Stimulated activated CD4-positive, alpha-beta T cell treated with anti-CD3 and anti-CD28 coated beads, Interleukin-12 subunit alpha, Interleukin-12 subunit beta, amount 100 ng/mL, for 24 hours (primary cell): ENCODE data around the gene ELMO1.

Source experiments
- DNase-seq, 2 experiments: peaks; one replicate each; pipeline ENCODE4 v3.0.0-alpha.2; 2020; ENCODE audit warnings: low read depth in 2 of 2

ELMO1 gene

DNA sequence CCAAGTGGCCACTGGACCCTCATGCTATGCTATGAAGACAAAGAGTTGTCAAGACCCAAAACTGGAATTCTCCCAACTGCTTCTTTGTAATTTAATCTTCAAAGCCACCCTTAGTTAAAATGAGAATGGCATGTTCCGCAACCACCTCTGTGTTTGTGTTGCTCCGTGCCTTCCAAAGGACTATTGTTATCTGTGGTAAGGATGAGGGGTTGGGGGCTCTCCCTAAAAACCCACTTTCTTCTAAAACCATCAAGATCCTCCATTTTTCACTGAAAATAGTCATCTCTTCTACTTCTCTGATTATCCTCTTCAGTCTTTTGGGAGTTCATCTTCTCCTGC, 502.3 kb downstream of the ELMO1 start:
- no peak for DNase-seq

- no peak for DNase-seq
Measured at GRCh38 chr7:36945612-36946400, 502.9 kb downstream of the ELMO1 start.

DNA sequence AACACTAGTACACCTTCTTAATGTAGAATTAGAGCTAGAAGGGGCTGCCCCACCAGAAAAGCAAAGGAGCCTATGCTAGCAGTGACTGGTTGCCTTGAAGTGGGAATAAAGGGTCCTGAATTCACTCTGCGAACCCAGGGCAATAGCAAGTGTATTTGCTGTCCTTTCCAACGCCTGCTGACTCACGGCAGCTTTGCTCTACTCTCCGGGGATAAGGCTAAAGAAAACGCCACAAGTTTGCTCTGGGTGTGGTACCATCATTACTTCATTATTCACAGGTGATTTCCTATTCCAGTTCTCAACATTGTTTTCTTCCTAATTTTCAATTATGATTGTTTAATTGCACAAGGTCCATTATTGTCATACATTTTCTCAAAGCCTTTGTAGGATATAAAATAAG, 503.8 kb downstream of the ELMO1 start:
- no peak for DNase-seq

DNA sequence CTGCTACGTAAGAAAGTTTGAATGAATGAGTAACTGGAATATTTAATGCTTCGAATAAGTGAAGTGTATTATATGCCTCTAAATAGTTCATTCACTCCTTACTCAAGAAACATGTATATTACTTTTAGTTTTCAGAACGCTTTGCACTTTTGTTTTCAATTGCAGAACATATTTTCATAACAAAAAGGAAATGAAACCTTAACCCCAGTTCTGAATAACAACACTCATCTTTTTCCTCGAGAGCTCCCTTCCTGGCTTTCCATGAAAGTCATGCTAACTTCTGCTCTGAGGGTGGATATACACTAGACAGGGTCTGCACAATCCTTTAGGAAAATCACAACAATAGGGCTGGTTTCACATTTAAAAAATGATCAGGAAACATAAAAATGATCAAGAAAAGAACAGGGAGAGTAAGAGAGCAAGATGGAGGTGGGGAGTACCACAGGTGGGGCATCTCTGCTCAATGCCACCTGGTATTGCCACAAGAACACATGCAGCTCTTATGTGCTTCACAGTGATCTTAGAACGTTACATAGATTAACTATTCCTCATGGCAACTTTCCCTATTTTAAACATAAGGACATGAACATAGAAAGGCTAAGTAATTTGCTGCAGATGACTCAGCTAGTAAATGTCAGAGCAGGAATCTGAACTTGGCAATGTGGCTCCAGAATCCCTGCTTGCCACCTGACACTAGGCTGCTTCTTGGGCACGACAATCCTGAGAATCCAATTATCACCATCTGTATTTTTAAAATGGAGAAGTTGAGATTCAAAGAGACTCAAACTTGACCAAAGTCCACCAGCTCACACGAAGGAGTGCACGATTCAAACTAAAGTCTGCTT, 504.9 kb downstream of the ELMO1 start:
- no peak for DNase-seq

- DNase-seq, result no peak
Measured at GRCh38 chr7:36942955-36943354, 505.7 kb downstream of the ELMO1 start.

DNA sequence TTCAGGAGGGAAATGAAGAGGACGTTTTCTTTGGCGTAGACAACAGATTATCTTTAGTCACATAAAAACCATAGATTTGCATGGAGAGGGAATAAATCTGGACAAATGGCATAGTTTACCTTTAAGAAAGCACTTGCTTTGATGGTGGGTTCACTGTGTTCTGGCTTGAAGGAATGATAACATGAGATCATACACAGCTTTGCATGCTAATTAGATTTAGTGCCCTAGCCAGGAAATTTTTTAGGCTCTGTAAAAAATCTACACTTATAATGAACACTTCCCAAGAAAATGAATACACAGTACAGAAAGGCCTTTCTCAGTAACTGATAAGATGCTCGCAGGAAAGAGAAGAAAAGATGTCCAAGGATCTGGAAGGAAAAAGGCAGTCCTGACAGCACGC, 506.1 kb downstream of the ELMO1 start:
- DNase-seq, result no peak

- DNase-seq, result no peak
Measured at GRCh38 chr7:36942025-36942424, 506.6 kb downstream of the ELMO1 start.

DNA sequence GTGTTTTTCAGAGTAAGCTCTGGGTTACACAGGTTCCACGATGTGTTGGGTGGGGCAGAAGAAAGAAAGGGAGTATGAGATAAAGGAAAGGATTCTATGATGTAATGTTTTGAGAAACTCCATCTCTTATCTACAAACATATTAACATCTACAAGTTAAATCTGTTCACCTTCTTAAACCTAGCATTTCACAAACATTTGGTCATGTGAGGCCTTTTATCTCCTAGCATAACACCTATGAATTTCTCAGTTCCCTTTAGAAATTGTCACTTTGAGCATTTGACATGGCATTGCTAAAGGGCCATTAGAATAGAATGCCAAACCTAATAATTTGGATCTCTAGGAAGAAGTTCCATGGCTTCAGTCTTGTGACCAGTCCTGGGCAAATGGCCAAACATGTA, 507.3 kb downstream of the ELMO1 start:
- DNase-seq, result no peak

DNA sequence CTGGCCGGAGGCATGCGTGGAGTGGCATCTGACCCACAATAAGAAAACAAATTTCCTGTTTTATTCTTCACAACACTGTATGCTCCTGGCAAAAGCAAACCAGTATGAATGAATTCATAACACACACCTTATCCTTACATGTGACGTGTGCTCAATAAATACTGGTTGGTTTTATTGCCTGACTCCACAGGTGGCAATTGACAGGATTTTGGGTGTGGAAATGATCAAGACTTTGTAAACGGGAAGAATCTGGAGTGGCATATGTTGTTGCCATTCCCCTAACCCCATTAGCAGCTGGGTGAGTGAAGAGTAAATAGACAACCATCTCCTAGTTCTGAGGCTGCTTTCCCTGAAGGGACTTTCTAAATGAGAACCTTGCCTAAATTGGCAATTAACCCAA, 508.8 kb downstream of the ELMO1 start:
- DNase-seq, result no peak

GRCh38 chr7:36937754-36938563, 510.7 kb downstream of the ELMO1 start:
- DNase-seq, result no peak

DNA sequence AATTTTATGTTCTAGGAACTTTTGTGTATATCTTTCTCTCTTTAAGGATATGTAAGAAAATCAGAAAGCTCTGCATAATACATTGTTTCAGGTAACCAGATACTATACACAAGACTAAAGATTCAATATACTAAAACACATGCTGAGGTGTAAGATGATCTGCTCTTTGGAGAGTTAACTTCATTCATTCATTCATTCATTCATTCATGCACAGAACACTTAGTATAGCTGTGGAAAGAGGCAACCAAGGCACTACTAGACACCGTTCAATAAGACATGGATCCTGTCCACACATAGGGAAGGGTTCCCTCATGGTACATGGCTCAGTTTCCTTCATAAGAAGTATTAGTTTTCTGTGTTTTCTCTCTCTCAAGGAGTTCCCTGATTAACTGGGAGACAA, 516.8 kb downstream of the ELMO1 start:
- DNase-seq, result no peak

GRCh38 chr7:36929791-36930190, 518.9 kb downstream of the ELMO1 start:
- no peak for DNase-seq

DNA sequence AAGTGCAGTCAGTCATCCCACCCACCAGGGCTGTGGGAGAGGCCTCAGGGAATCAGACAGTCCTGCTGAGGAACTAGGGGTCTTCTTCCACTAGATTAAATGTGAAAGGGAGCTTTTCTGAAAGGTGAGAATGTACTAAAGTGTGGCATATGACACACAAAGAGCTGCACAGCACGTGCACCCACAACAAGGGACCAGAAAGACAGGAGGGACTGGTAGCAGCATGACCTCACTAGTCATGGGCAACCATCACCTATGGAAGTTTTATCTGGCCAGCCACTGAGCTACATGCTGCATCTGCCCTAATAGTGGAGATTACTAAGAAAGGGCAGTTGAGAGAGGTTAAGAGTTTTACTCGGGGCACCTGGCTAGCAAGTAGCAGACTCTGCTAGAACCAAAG, 519.9 kb downstream of the ELMO1 start:
- no peak for DNase-seq

GRCh38 chr7:36928311-36928710, 520.4 kb downstream of the ELMO1 start:
- DNase-seq, result no peak

DNA sequence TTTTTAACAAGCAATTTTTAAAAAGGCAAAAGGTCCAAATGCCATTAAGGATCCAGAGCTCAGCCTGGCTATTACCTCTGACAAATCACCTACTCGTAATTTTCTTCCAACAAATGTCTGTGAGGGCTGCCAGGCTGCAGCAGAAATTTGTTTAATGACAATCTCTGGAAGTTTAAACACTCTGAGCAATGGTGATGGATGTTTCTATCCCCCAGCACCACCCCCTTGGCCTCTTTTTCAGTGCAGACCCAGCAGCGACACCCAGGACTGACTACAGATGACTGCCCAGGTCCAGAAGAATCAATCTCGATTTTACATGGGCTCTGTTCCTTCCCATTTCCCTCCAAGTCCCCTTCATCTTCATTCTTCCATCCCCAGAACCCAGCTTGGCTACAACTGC, 523.0 kb downstream of the ELMO1 start:
- DNase-seq, result no peak

GRCh38 chr7:36925207-36925606, 523.5 kb downstream of the ELMO1 start:
- no peak for DNase-seq

DNA sequence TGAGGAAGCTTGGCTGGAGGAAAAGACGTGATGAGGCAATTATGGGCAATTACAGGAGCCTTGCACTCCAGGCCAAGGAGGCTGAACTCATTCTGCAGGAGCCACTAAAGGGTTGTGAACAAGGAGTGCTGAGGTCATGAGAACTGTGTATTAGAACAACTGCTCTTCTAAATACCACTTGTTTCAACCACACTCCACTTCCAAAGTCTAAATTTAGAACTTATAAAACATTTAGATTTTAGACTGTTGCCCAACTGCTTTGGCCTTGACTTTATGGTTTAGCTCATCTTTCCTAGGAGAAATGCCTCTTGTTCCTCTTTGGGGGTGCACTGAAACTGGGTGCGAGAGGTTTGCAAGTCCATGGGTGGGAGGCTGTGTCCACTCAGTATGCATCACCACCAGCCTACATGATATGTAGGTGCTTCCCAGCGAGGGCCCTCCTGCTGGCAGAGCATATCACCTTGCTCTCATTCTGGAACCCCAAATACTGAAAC, 524.7 kb downstream of the ELMO1 start:
- DNase-seq, result no peak

- no peak for DNase-seq
Measured at GRCh38 chr7:36923185-36923584, 525.5 kb downstream of the ELMO1 start.

DNA sequence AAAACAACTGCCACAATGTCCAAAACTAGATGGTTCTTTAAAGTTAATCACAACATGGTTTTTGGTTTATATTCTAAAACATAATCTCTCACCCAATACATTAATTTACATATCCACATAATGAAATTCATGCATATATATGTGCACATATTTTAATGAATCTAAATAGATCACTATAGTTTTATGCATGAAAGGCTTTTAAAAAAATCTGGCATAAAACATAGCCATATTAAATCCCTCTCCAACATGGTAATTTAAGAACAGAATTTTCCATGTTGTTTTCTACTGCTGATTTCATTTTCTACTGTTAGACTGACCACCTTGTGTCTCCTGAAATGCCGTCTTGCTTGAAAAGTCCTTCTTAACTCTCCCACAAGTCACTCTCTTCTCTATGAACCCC, 528.2 kb downstream of the ELMO1 start:
- no peak for DNase-seq

DNA sequence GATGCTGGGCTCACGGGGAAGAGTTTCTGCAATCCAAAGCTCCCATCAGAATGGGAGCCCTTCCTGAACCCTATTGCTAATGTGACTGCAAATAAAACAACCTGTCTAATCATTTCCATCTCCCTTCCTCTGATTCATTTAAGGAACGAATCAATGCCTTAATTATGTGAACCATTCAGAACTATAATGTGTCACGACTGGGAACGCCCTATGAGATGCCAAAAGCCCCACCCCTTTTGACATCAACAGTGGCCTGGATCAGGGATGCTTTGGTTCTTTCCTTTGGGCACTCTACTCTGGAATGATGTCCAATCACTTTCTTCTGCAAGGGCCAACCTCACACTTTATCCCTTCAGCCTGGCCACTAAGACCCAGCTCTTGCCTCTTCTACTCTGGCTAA, 528.9 kb downstream of the ELMO1 start:
- no peak for DNase-seq

DNA sequence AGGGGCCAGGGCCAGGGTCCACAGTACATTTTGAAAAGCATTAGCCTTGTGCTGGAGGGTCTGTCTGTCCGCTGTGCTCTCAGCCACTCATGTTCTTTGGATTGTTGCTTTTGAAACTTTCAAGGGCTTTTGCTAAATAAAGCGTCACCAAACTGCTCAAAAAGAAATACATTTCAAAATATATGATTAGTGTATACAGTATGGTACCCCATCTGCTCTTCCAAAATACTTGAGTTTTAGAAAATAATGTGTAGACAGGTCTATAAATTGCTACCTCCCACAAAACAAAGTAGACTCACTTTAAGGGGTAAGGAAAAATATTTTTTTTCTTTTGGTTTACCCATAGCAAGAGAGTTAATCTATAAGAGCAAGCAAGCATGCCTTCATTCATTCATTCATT, 530.1 kb downstream of the ELMO1 start:
- no peak for DNase-seq

- DNase-seq, result no peak
Measured at GRCh38 chr7:36916619-36917018, 532.0 kb downstream of the ELMO1 start.
